Mononuclear cell (primary cell): ENCODE results near the gene KCNMA1. TPM values are rescaled to one million over a fixed set of nuclear protein-coding genes. Genes with fewer than 3 reads are reported as not detected.
"Not testable (repeated sequence)": the region's sequence is repeated elsewhere in the genome, so short reads cannot be mapped to it uniquely, and the experiment has no call there.

Experiments used
- H3K27me3 ChIP-seq: 2 replicates; pipeline ENCODE4 v1.6.0; 2011; ENCODE audit warnings: low read length, control low read depth; ENCODE audit not compliant: insufficient read depth
- H3K4me1 ChIP-seq: 2 replicates; pipeline ENCODE4 v1.5.1; 2011; ENCODE audit warnings: mild to moderate bottlenecking, low read length, control low read depth; ENCODE audit not compliant: insufficient read depth
- H3K4me3 ChIP-seq: 2 replicates; pipeline ENCODE4 v1.5.1; 2011; ENCODE audit warnings: mild to moderate bottlenecking, low read length, moderate library complexity
- H3K9me3 ChIP-seq: 2 replicates; pipeline ENCODE4 v1.5.1; 2011; ENCODE audit warnings: low read depth, mild to moderate bottlenecking, control low read depth, low read length
- total RNA-seq: library from RNA; depleted of rRNA; stranded (reverse); fragments of >200 nt; gene quantifications from one replicate; pipeline ENCODE4 v1.2.3, GENCODE V29; 2012

Gene KCNMA1
- total RNA-seq, 1 donor: 0.42 TPM

DNA sequence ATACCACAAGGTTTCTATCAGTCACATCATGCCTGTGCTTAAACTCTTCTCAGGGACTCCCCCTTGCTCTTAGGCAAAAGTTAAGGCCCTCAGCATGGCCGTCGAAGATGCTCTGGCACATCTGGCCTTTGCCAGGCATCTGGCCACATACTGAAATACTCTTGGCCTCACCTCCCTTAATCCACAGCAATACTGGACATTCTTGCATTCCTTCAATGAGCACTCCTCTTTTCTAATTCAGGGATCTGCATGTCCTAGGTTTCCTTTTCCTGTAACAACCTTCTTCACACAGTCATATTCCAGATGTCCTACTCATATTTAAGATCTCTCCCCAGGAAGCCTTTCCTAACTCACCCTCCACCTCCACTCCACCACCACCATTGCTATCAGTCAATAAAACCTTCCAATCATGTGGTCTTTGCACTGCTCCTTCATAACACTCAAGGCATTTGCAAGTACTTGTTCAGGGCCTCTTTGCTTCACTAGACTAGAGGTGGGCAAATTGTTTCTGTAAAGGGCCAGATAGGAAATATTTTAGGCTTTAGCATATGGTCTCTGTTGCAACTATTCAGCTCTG is 216.6 kb downstream of the KCNMA1 start:
- no peaks in the 10 kb centered on the region for H3K9me3 ChIP-seq
- H3K4me1 ChIP-seq: no peaks in the 10 kb centered on the region
- no peaks in the 10 kb centered on the region for H3K27me3 ChIP-seq
- H3K4me3 ChIP-seq: no peak overlapping the region

DNA sequence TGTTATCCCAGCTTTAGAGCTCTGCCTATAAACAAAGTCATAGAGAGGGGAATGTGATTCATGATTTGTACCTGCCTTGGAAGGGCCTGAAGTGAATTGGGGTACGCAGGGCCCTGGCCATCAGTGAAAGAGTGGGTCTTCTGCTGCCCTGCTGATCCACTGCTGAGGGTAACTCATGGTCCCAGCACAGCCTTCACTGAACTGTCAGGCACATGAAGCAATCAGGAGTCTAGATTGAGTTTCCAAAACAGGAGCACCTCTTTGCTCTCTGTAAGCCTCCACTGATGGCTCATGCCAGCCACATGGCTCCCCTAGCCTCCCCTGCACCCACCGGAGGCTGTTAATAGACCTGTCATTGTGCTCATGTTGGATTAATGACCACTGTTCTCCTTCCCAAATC is 217.6 kb downstream of the KCNMA1 start:
- no peak overlapping the region for H3K4me3 ChIP-seq
- H3K4me1 ChIP-seq: no peaks in the 10 kb centered on the region
- H3K9me3 ChIP-seq: no peaks in the 10 kb centered on the region
- H3K27me3 ChIP-seq: no peaks in the 10 kb centered on the region

DNA sequence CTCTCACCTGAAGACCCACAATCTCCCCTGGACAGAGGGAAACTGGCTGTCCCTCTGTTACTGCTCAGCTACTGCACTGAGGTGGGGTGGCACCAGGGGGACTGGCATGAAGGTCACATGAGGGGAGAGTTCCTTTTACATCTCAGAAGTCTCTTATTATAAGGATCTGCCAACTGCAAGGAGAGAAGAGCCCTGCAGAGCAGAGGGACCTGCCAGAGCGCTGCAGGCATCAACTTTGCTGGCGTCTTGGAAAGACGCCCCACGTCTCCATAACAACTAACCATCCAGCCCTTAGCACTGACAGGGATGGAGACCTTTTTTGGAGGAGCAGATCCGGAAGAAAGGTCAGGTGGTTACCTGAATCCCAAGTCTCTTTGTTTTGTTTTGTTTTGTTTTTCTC is 218.6 kb downstream of the KCNMA1 start:
- Histone ChIP-seq H3K4me1 (no peaks in the 10 kb centered on the region), H3K9me3 (no peaks in the 10 kb centered on the region), H3K4me3 (no peak overlapping the region), H3K27me3 (no peaks in the 10 kb centered on the region)

DNA sequence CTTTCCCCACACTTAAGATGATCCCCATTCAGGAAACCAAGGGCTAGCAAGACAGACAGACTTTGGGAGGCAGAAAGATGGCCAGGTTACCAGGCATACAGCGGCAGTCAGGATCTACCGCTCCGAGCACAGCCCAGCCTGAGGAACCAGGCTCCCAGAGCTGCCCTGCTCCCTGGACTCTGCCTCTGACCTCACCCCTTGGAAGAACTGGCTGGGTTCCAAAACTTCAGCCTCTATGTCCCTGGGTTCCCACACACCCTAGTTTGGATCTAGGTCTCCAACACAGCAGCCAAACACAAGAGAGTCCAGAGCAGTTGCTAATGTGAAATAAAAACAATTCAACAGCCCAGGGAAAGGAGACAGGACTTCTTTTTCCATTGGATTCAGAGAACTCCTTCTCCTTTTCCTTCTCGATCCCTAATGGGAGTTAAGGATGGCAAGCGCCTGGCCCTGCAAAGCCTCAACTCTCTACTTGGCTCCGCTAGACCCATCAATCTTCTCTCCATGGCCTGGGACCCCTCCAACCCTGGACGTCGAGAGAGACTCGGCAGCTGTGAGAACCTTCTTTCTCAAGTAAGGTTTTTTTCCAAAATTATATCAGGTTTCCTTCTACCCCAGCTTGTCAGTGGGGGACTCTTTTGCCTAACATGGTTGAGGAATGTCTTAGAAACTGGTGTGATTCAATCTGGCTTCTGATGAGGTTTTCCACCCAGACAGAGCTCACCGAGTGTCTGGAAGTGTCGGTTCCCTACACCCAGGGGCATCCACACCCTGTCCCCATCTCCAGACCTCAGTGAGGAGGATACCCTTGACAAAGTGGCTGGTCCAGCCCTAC is 219.6 kb downstream of the KCNMA1 start:
- Histone ChIP-seq H3K4me3 (no peak overlapping the region), H3K27me3 (no peaks in the 10 kb centered on the region), H3K4me1 (no peaks in the 10 kb centered on the region), H3K9me3 (no peaks in the 10 kb centered on the region)

DNA sequence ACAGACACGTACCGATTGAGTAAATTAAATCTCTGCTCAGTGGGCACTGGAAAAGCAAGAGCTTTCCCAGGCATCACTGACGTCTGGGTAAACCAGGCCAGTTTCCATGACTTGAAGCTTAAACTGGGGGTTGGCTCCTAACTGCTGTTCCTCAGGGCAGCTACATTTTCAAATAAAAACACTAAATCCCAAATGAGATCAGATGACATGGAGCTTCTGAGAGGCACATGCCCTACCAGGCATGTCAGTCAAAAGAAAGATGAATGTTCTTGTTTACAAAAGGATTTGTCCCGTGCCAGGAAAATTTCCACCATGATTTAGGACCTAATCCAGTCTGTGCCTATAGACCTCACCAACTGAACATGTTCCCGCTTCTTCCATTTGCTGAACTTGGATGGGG is 220.2 kb downstream of the KCNMA1 start:
- Histone ChIP-seq H3K27me3 (no peaks in the 10 kb centered on the region), H3K4me3 (no peak overlapping the region), H3K4me1 (no peaks in the 10 kb centered on the region), H3K9me3 (no peaks in the 10 kb centered on the region)

DNA sequence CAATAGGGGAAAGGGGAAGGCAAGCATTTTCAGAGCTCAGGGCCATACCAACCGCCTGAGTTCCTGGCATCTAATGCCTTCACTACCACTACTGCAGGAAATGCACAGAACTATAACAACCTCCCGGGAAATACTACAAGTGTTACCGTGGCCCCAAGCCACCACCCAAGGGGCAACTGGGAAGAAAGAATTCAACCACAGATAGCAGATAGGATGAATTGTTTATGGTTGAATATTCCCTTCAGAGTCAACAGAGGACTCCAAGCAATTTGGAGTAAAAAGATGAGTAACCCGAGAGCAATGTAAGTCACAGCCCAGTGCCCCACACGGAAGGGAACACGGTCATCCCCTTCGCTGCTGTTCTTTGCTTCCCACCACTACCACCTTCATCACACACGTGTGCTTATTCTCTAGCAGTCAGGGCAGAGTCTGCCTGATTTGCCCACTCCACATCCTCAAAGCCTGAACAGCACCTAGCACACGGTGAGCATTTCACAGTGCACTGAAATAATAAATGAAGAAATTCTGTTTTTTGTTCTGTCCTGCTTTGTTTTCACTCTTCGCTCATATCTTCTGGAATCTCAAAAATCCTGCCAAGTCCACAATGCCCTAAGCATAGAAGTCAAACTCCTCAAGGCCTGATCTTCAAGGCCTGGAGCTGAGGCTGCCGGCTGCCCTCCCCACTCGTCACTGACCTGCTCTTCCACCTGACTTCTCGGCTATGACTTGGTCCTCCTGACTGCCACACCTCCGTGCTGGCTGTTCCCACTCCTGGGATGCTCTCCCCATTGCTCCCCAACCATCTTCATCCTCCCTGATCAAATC is 221.1 kb downstream of the KCNMA1 start:
- Histone ChIP-seq H3K4me3 (no peak overlapping the region), H3K9me3 (no peaks in the 10 kb centered on the region), H3K4me1 (no peaks in the 10 kb centered on the region), H3K27me3 (no peaks in the 10 kb centered on the region)

DNA sequence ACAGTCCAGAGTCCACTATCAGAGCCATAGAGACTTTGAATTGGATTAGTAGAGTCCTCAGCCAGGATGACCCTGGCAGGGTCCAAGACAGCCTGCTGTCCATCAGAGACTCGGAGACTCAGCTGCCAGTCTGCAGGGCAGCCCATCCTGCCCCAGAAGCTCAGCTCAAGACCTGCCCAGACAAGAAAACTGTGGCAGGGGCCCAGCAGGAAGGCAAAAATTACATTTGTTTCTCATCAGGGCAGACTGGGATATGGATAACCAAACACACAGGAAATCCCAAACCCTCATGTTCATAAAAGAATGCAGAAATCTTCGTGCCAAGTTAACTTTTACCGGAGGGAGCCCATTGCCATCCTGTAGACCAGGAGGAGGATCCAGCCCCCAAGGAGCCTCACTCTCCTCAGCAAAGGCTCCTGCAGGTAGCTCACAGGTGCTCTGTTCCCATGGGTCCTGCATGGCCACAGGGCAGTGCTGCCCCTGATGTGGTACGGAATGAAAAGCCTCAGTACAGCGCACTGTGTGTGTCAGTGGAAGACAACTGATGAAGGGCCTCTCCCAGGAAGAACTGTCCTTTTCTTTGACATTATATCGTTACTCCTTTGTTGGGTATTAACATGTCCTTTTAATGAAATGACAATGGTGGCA is 222.2 kb downstream of the KCNMA1 start:
- Histone ChIP-seq H3K9me3 (no peaks in the 10 kb centered on the region), H3K27me3 (no peaks in the 10 kb centered on the region), H3K4me1 (no peaks in the 10 kb centered on the region), H3K4me3 (no peak overlapping the region)

DNA sequence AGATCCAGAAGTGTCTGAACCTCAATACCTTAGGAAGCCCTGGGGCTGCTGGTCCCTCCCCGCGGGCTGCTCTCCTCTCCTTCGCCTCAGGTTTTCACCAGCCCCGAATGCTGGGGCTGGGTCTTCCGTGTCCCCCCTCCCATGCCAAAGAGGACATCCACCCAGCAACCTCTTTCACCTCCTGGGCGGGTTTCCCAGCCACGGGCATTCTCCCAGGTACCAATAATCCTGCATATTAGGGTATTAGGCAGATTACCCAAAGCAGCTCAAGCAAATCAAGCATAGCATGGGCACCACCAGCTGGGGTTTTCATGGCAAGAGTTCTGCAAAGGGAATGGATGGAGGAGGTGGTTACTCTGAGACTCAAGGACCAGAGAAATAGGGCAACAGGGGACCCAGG is 224.4 kb downstream of the KCNMA1 start:
- H3K4me1 ChIP-seq: no peaks in the 10 kb centered on the region
- no peaks in the 10 kb centered on the region for H3K27me3 ChIP-seq
- no peak overlapping the region for H3K4me3 ChIP-seq
- no peaks in the 10 kb centered on the region for H3K9me3 ChIP-seq

DNA sequence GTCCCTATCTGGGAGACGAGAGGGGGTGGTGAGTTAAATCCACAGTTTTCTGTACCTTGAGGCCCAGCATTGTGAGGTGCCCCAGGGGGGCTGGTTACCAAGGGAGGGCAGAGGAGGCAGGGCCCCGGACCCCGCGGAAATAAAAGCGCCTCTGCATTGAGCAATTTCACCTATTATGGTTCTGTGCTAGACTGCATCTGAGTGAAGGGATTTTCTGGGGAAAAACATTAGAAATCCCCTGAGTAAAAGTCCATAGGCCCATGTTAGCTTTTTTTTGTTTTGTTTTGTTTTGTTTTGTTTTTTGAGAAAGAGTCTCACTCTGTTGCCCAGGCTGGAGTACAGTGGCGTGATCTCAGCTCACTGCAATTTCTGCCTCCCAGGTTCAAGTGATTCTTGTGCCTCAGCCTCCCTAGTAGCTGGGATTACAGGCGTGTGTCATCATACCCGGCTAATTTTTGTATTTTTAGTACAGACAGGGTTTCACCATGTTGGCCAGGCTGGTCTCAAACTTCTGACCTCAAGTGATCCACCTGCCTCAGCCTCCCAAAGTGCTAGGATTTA is 225.0 kb downstream of the KCNMA1 start:
- H3K4me3 ChIP-seq, H3K27me3 ChIP-seq, H3K9me3 ChIP-seq, H3K4me1 ChIP-seq: not testable (repeated sequence)

DNA sequence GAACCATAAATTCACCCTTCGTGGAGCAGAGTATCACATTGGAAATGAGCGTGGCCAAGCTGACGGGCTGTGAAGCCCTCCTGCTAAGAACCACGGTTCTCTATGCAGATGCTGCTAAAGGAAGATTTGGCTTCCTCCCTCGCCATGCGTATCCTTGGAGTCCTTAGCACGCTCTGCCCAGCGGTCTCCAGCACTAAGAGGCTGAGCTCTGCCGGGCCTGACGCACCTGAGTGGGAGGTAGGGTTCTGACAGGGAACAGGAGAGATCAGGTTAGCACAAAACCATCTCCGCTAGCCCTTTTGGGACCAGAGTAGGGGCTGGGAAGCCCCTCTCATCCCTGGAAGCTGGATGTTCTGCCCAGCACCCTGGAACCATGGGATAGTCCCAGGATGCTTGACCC is 225.8 kb downstream of the KCNMA1 start:
- Histone ChIP-seq H3K4me3 (no peak overlapping the region), H3K27me3 (no peaks in the 10 kb centered on the region), H3K9me3 (no peaks in the 10 kb centered on the region), H3K4me1 (no peaks in the 10 kb centered on the region)

DNA sequence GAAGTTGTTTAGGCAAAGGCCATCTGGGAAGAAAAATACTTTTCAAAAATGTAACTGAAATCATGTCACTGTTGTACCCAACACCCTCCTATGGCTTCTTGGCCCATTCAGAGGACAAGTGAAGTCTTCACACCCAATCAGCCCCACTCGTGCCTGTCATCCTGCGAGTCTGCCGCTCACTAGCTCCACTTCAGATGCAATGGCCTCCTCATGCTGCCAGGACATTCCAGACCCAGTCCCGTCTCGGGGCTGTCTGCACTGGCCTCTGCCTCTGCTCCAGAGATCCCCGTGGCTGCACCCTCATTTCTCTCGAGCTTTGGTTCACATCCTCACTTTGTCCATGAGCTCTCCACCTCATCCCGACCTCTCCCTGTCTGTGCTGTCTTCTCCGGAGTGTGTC is 227.1 kb downstream of the KCNMA1 start:
- Histone ChIP-seq H3K9me3 (no peaks in the 10 kb centered on the region), H3K27me3 (no peaks in the 10 kb centered on the region)

DNA sequence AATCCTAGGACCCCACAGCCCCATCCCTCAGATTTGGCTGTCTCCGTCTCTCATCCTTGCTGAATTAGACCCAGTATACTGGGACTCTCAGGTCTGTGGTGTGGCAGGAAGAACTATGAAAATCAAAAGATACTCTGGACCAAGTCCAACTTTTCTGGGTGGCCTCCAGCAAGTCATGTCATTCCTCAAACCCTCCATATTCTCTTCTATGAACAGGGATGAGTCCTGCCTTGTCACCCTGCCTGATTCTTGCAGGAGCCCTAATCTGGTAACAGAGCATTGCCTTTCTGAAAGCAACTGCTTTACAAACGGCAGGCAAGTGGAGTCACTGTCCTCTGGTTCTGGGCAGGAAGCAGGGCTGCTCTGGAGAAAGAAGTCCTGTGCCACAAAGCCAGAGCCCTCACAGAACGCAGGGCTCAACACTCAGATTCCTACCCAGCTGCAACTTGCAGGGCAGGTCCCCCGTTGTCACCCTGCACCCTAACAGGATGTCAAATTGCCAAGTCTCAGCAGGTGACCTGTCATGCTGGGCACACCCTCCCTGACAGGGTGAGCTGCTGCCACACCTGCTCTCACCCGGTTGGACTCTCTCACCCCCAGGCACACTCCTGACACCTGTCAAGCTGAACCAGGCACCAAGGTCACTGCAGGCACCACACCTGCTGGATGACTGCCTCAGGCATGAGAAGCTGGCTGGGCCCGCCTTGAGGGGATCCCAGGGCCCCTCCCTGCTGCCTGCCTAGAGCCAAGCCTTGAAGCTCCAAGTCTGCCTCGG is 227.7 kb downstream of the KCNMA1 start:
- no peak overlapping the region for H3K4me3 ChIP-seq
- H3K4me1 ChIP-seq: no peaks in the 10 kb centered on the region
- no peaks in the 10 kb centered on the region for H3K27me3 ChIP-seq
- H3K9me3 ChIP-seq: no peaks in the 10 kb centered on the region

More for the DNA sequence above, 227.1 kb downstream of the KCNMA1 start:
- Histone ChIP-seq H3K4me3 (no peak overlapping the region), H3K4me1 (no peaks in the 10 kb centered on the region)

DNA sequence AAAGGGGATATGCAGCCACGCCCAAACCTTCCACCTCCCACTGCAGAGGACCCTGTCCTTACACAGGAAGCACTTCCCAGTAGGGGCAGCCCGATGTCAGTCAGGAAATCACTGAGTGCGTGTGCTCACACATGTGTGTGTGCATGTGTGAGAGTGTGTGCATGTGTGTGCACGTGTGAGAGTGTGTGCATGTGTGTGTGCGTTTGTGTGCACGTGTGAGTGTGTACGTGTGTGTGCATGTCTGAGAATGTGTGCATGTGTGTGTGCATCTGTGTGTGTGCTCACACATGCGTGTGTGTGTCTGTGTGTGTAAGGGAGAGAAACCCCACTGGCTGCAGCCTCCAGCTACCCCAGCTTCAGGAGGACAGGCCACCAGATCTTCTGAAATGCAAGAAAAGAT is 229.3 kb downstream of the KCNMA1 start:
- Histone ChIP-seq H3K27me3 (no peaks in the 10 kb centered on the region), H3K9me3 (no peaks in the 10 kb centered on the region), H3K4me3 (no peak overlapping the region), H3K4me1 (no peaks in the 10 kb centered on the region)

DNA sequence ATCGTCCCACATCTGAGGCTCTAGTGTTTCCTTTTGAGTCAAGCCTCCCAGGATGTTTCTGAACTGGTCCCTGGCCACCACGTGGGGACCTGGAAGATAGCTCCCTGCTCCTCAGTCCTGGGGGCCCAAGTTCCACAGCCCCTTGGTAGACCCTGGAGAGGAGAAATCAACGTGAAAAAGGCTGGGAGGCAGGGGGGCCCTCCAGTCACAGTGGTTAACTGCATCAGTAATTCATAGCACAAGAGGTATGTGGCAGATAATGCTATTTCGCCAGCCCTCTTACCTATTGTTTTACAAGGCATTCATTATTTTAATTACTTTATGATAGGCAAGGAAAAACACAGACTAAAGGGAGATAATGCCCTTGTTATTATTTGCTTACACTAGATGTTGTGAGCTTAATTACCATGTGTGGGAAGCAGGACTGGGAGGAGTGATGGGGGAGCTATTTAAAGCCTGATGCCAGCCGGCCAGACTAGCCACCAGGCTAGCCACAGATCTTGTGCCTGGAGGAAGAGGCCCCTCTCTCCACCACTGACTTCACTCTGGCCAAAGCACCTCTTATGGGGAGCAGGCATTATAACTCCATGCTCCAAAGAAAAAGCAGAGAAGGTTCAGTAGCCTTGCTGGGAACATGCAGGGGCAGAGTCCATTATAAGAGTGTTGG is 230.7 kb downstream of the KCNMA1 start:
- Histone ChIP-seq H3K27me3 (no peaks in the 10 kb centered on the region), H3K9me3 (no peaks in the 10 kb centered on the region), H3K4me3 (no peak overlapping the region), H3K4me1 (no peaks in the 10 kb centered on the region)
